HG03095 (cell line): ENCODE data around the gene NOVA1.

Source experiments
- ATAC-seq: cut with Tn5 transposase; IDR thresholded peaks from one replicate; pipeline ENCODE4 v1.9.1; 2021; ENCODE audit warnings: moderate library complexity; ENCODE audit not compliant: unreplicated experiment

NOVA1 gene

DNA sequence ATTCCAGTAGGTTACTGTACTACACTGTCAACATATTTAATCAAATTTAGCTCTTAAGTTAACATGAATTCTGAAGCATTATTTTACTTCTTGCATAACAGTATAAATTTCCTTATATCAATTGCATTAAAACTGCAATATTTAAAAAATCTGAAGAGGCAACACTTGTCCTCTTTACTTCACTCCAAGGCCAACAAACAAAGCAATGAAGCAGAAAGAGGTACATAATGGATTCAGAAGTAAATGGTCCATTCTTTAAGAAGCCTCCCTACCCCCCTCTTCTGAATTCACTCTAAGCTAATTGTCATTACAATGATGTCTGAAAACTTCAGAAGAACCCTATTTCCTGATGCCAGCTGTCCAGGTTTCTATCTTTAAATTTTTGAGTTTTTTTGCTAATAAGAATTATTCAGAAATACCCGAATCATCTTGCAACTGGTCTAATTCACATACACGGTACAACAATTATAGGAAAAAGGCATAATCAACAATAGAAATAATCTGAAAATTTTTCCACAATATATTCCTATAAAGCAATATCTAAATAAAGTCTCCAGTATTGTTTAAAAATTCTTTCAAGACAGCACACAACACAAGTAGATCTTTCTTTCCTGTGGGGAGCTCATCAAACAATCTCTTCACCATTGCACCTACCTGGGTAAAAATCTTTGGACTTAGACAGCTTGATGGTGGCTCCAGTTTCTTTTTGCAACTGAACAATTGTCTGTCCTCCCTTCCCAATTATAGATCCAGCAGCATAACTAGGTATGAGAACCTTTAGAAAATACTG, 2.9 kb downstream of the NOVA1 start:
- no peak for ATAC-seq

DNA sequence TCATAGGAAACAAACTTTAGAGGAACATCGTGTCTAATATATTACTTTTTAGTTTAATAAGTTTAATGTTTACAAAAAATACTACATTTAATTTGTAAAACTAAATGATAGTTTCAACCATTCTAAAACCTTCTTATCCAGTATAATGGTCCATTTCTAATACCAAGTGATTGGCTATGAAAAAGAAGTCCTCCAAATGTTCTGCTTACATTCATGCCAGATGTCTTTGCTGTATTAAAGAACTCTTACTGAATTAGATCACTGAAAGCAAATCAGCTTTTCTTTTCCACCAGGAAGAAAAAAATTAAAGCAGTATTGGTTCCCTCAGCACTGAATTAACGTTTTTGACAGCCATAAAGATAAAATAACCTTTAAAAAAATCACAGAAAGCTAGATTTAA, 3.7 kb downstream of the NOVA1 start:
- ATAC-seq: no peak

GRCh38 chr14:26593357-26593756, 4.5 kb downstream of the NOVA1 start:
- no peak for ATAC-seq

DNA sequence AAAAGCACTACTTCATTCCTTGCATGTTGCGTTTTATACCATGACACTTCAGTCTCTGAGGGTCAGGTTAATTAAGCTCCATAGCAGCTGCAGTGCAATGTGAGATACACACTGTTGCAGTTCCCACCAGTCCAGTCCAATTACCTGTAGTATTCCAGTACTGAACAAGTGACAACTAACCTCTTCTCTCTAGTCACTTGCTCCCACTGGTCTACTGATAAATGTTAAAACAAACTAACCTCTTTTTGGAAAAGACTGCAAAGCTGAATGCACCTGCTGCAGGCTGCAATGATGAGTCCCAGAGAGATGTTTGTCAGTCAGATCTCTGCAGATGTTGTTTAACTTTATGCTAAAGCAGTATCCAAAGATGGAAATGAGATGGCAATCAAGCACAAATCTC, 7.9 kb downstream of the NOVA1 start:
- ATAC-seq: no peak

GRCh38 chr14:26577711-26578110, 20.1 kb downstream of the NOVA1 start:
- no peak for ATAC-seq

GRCh38 chr14:26554069-26554772, 43.6 kb downstream of the NOVA1 start:
- ATAC-seq: no peak

DNA sequence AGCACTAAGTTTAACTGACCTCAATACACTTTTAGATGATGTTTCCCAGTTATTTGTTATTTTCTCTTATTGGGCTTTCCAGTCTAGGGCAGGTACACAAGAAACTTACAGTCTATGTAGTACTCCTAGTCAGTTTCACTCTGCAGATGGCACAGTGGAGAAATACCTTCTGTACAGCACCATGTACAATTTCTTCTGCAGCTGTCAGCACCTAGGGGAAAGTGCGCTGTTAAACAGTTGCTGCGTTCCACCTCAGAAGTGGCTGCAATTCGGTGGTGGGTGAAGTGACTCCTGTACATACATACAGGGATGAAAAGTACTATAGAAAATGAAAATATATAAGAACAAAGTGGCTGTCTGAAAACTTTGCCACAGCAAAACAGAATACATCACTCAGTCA, 48.3 kb downstream of the NOVA1 start:
- no peak for ATAC-seq

- no peak for ATAC-seq
Observed at GRCh38 chr14:26548406-26548805, 49.4 kb downstream of the NOVA1 start.

DNA sequence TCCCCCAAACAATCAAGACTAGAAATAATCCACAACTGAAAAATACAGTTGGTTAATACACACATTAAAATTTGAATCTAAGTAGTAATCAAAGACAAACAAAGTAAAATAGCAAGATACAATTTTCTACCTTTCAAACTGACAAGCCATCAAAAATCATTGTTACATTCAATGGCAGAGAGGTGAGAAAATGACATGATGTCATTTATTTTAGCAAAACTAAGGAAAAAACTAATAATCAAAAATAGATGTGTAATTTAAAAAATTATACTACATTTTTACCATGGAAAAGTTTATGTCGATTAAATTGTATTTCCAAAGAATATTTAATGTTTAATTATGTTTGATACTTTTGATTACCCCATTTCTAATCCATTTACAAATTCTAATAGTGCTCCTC, 59.7 kb downstream of the NOVA1 start:
- no peak for ATAC-seq

DNA sequence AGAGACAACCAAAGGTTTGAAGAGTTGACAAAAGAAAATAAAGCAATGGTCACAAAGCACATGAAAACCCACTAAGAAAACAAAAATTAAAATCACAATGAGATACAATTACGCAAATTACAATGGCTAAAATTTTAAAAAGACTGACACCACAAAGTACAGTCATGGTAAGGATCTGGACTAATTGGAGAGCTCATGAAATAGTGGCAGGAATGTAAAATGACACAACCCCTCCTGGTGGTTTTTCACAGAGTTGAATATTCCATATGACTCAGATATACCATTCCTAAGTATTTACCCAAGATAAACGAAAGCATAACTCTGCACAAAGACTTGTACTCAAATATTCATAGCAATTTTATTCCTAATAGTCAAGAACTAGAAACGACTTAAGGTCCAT, 65.9 kb downstream of the NOVA1 start:
- no peak for ATAC-seq

DNA sequence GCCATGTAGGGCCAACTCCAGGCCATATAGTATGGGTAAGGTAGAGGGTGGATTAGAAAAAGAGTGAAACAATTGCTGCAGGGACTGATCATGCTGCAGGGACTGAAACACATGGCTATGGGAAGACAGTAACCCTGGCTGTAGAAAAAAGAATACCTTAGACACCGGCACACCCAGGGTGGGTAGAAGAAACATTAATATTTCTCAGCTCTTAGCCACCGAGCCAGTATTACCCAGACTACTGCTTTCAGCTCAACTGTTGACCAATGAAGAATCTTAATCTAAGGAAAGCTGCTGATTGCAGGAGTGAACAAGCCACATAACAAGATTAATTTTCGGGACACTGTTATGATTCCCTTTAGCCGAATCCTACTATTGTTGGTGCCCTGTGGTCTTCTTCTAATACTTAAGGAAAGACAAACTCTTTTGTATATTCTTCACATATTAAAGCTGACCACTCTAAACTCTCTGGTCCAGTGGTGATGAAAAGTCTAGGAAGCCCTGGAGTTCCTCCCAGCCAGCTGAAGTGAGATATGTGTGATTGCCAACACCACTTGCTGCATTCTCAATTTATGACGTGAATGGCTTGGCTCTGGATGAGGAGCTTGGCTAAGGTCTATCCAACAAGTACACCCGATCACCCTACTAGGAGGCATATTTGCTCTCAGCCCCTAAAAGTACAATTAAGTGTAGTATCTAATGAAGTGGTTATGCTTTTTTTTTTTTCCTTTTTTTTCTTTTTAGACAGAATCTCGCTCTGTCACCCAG, 69.2 kb downstream of the NOVA1 start:
- no peak for ATAC-seq

DNA sequence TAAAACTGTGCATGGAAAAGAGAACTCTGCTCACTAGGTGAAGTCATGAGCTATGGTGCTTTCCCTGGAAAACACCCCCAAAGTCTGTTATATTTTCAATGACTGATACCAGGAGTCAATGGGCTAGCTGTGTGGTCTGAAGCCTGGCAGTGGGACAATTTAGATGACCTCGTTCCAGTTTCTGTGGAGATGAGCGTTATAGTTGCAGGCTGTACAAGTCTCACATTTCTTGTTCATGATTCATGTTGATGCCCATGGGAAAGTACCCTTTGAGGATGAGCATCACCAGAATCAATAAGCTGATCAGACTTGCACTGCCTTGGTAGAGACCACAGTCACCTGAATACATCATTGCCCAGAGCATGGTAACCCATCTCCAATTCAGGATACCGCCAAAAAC, 70.7 kb downstream of the NOVA1 start:
- ATAC-seq: no peak

DNA sequence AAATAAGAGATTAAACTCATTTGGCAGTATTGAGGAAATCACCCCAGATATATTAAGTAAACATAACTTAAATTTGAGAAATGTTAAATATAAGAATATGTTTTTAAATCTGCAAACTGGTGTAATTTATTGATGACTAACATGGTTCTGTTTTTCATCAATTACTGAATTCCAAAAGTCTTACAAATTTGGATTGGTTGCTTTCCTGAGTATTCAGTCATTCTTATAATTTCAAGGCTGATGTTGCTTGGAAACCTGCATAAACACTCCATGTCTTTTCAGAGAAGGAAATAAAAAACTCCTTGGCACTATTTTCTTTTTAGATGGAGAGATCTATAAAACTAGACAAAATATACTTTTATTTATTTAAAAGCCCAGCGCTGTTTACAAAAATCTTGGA, 71.7 kb downstream of the NOVA1 start:
- no peak for ATAC-seq

GRCh38 chr14:26525085-26525484, 72.7 kb downstream of the NOVA1 start:
- ATAC-seq: no peak

GRCh38 chr14:26522967-26523366, 74.9 kb downstream of the NOVA1 start:
- ATAC-seq: no peak

DNA sequence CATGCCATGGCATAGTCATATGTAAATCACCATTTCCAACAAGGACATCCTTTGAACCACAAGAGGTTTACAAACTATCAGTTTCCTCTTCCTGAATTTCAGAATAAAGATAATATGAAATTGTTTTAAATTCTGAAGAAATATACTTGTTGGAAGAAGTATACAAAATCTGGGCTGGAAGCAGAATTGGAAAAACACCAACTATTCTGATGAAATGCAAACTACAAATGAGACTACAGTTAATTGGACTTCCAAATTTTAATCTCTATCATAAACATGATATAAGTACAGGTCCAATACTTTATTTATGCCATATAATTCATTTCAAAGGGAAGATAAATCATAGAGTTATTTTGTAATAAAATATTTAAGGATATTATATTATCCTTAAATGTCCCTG, 80.1 kb downstream of the NOVA1 start:
- ATAC-seq: no peak

GRCh38 chr14:26500028-26500427, 97.8 kb downstream of the NOVA1 start:
- no peak for ATAC-seq

- ATAC-seq: no peak
Observed at GRCh38 chr14:26499546-26499945, 98.3 kb downstream of the NOVA1 start.

DNA sequence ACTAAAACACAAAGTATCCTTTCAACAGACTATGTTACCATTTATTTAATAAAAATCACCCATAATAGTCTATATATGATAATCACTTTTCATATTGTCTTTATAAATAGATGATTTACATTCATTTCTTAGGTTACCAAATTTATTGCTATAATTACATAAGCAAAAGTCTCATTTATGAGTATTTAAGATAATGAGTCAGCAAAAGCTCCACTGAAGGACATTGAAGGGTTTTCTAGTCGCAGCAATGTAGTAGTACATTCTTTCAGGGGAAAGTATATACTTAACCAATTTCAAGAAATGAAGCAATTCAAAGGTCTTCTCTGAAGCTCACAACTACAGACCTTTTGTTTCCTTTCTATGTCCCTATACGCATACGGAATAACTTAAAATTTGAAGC, 110.9 kb downstream of the NOVA1 start:
- ATAC-seq: no peak

DNA sequence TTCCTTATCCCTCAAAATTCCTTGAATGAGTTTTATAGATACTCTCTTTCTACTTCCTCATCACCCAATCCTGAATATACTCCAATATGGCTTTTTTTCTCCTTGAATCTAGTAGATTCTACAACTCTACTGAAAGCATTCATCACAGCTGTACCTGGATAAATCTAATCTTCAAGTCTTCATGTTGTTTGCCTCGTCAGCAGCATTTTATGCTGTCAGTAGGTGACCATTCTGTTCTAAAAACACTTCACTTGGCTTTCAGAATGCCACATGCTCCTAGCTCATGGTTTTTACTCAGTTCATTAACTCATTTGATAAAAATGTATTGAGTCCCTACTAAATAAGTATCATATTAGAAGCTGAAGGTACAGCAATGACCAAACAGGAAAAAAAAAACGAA, 113.3 kb downstream of the NOVA1 start:
- ATAC-seq: no peak

DNA sequence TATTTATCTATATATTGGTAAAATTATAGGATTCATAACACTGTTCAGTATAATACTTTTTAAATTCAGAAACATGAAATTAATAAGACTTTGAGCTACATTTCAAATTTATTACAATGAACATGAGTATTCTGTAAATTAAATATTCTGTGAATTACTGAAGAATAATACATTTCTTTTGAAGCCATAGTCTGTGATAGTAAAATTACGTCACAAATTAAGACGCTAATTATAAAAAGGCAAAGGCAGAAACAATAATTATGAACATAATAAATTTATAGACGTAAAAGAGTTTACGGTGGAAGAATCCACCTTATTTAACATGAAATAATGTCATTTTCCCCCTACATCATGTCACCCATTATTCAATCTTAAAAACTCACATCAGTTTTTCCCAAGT, 118.9 kb downstream of the NOVA1 start:
- no peak for ATAC-seq

DNA sequence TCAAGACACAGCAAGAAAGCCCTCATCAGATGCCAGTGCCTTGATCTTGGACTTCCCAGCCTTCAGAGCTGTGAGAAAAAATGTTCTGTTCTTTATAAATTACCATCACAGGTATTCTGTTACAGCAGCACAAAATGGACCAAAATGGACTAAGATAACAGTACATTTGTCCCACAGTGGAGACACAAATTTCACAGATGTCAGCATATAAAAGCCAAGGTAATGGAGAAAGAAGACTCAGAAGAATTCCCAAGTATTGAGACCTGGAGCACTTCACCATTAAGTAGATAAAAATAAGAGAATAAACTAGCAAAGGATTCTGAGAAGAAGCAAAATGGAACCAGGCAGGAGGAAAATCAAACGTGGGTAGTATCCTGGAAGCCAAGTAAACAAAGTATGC, 131.0 kb downstream of the NOVA1 start:
- ATAC-seq: no peak
